H9 (cell line): ENCODE data around the gene GPR107. TPM values are rescaled to one million over a fixed set of nuclear protein-coding genes. Genes with fewer than 3 reads are reported as not detected.

Experiments used
- DNase-seq: peaks from one replicate; pipeline ENCODE4 v3.0.0-alpha.2; 2017
- H2AFZ ChIP-seq: one replicate; pipeline ENCODE4 v1.6.1; 2013; ENCODE audit warnings: mild to moderate bottlenecking, low read length, control low read depth, moderate library complexity
- H2AK5ac ChIP-seq: 2 replicates; pipeline ENCODE4 v1.6.1; 2013; ENCODE audit warnings: low read length, control low read depth, mixed read lengths; ENCODE audit not compliant: insufficient read length
- H2BK120ac ChIP-seq: one replicate; pipeline ENCODE4 v1.6.1; 2013; ENCODE audit warnings: low read depth, mild to moderate bottlenecking, low read length, control low read depth, inconsistent platforms; ENCODE audit not compliant: poor library complexity, severe bottlenecking
- H2BK12ac ChIP-seq: 2 replicates; pipeline ENCODE4 v1.6.1; 2013; ENCODE audit warnings: low read length, control low read depth, mixed read lengths, low read depth; ENCODE audit not compliant: insufficient read length
- H2BK15ac ChIP-seq: 2 replicates; pipeline ENCODE4 v1.6.1; 2013; ENCODE audit warnings: low read depth, low read length, control low read depth
- H2BK20ac ChIP-seq: one replicate; pipeline ENCODE4 v1.6.1; 2013; ENCODE audit warnings: low read depth, mild to moderate bottlenecking, low read length, control low read depth, inconsistent platforms; ENCODE audit not compliant: poor library complexity, severe bottlenecking
- H2BK5ac ChIP-seq: 2 replicates; pipeline ENCODE4 v1.6.1; 2013; ENCODE audit warnings: low read length, control low read depth, mixed read lengths; ENCODE audit not compliant: insufficient read length
- H3K14ac ChIP-seq: 2 replicates; pipeline ENCODE4 v1.6.1; 2013; ENCODE audit warnings: low read length, control low read depth; ENCODE audit not compliant: insufficient read depth
- H3K18ac ChIP-seq: 2 replicates; pipeline ENCODE4 v1.6.1; 2013; ENCODE audit warnings: low read depth, mild to moderate bottlenecking, mixed read lengths, low read length, control low read depth; ENCODE audit not compliant: insufficient read length
- H3K23ac ChIP-seq: 2 replicates; pipeline ENCODE4 v1.6.1; 2013; ENCODE audit warnings: low read length, control low read depth, mixed read lengths, low read depth; ENCODE audit not compliant: insufficient read length
- H3K23me2 ChIP-seq: 2 replicates; pipeline ENCODE4 v1.6.1; 2013; ENCODE audit warnings: low read depth, mild to moderate bottlenecking, mixed read lengths, low read length, control low read depth; ENCODE audit not compliant: insufficient read length, poor library complexity, severe bottlenecking
- H3K27ac ChIP-seq: 2 replicates; pipeline ENCODE4 v1.5.1; 2013; ENCODE audit warnings: low read length, control low read depth, mixed read lengths, low read depth; ENCODE audit not compliant: insufficient read length
- H3K27me3 ChIP-seq: 2 replicates; pipeline ENCODE4 v1.6.1; 2013; ENCODE audit warnings: low read length, control low read depth, inconsistent platforms; ENCODE audit not compliant: insufficient read depth
- H3K4ac ChIP-seq: 2 replicates; pipeline ENCODE4 v1.6.1; 2013; ENCODE audit warnings: low read depth, mild to moderate bottlenecking, control low read depth, inconsistent platforms, low read length, moderate library complexity
- H3K4me1 ChIP-seq: 2 replicates; pipeline ENCODE4 v1.6.1; 2013; ENCODE audit warnings: low read length, control low read depth, inconsistent platforms; ENCODE audit not compliant: insufficient read depth
- H3K4me2 ChIP-seq: 2 replicates; pipeline ENCODE4 v1.6.1; 2013; ENCODE audit warnings: low read length, control low read depth, mixed read lengths; ENCODE audit not compliant: insufficient read length, insufficient read depth
- H3K56ac ChIP-seq: 2 replicates; pipeline ENCODE4 v1.6.1; 2013; ENCODE audit warnings: low read depth, mild to moderate bottlenecking, mixed read lengths, low read length, control low read depth; ENCODE audit not compliant: insufficient read length
- H3K79me1 ChIP-seq: 2 replicates; pipeline ENCODE4 v1.6.1; 2013; ENCODE audit warnings: low read depth, mild to moderate bottlenecking, moderate library complexity, low read length, control low read depth, inconsistent platforms; ENCODE audit not compliant: insufficient read depth, poor library complexity, severe bottlenecking
- H3K79me2 ChIP-seq: 2 replicates; pipeline ENCODE4 v1.6.1; 2013; ENCODE audit warnings: low read length, control low read depth, inconsistent platforms; ENCODE audit not compliant: insufficient read depth
- H3K9ac ChIP-seq: 2 replicates; pipeline ENCODE4 v1.6.1; 2013; ENCODE audit warnings: low read length, control low read depth, mixed read lengths; ENCODE audit not compliant: insufficient read length; ENCODE audit errors: extremely low read depth
- H3K9me3 ChIP-seq: one replicate; pipeline ENCODE4 v1.6.1; 2013; ENCODE audit warnings: low read depth, low read length, inconsistent platforms; ENCODE audit not compliant: control insufficient read depth
- H3T11ph ChIP-seq: one replicate; pipeline ENCODE4 v1.6.1; 2013; ENCODE audit warnings: mild to moderate bottlenecking, low read length, control low read depth, inconsistent platforms
- H4K20me1 ChIP-seq: one replicate; pipeline ENCODE4 v1.6.1; 2013; ENCODE audit not compliant: control insufficient read depth, insufficient read length, insufficient read depth
- H4K5ac ChIP-seq: 2 replicates; pipeline ENCODE4 v1.6.1; 2013; ENCODE audit warnings: low read depth, mild to moderate bottlenecking, mixed read lengths, low read length, control low read depth; ENCODE audit not compliant: insufficient read length
- H4K8ac ChIP-seq: replicated peaks from 2 replicates; pipeline ENCODE4 v1.6.1; 2013; ENCODE audit warnings: low read length, control low read depth, mixed read lengths, low read depth; ENCODE audit not compliant: insufficient read length
- H4K91ac ChIP-seq: 2 replicates; pipeline ENCODE4 v1.6.1; 2013; ENCODE audit warnings: low read depth, mild to moderate bottlenecking, moderate library complexity, mixed read lengths, low read length, control low read depth; ENCODE audit not compliant: insufficient read length
- H3K27ac Mint-ChIP-seq, 3 experiments: 2 replicates in 2 of 3; 3 replicates in 1 of 3; pipeline ENCODE4 v1.8.0; 2020 to 2021; ENCODE audit warnings: mixed read lengths in 3 of 3, mild to moderate bottlenecking in 1 of 3, moderate library complexity in 1 of 3
- H3K27me3 Mint-ChIP-seq: 2 replicates; pipeline ENCODE4 v1.8.0; 2021; ENCODE audit warnings: low read depth, mild to moderate bottlenecking, moderate library complexity, mixed read lengths
- H3K36me3 Mint-ChIP-seq, 3 experiments: 2 replicates in 2 of 3; 3 replicates in 1 of 3; pipeline ENCODE4 v1.8.0; 2020 to 2021; ENCODE audit warnings: low read depth in 3 of 3, mixed read lengths in 3 of 3; ENCODE audit not compliant: insufficient read depth in 1 of 3
- H3K4me1 Mint-ChIP-seq, 2 experiments: 2 replicates each; pipeline ENCODE4 v1.8.0; 2020; ENCODE audit warnings: mixed read lengths in 2 of 2
- H3K4me3 Mint-ChIP-seq, 2 experiments: 2 replicates in 1 of 2; 3 replicates in 1 of 2; pipeline ENCODE4 v1.8.0; 2020 to 2021; ENCODE audit warnings: mild to moderate bottlenecking in 2 of 2, mixed read lengths in 2 of 2, moderate library complexity in 1 of 2
- H3K9me3 Mint-ChIP-seq, 2 experiments: 2 replicates in 1 of 2; 3 replicates in 1 of 2; pipeline ENCODE4 v1.8.0; 2020; ENCODE audit warnings: mild to moderate bottlenecking in 2 of 2, mixed read lengths in 2 of 2, moderate library complexity in 1 of 2
- WGBS: extraction: QIAGEN DNeasy Blood & Tissue Kit; methylation state at CpG from one replicate; pipeline ENCODE4 v1.1.7; 2013; ENCODE audit warnings: missing lambda C conversion rate, low lambda C conversion rate, mixed read lengths; ENCODE audit not compliant: insufficient read length; ENCODE audit errors: extremely low coverage; 5-methylcytosine and 5-hydroxymethylcytosine counted together
- total RNA-seq: library from RNA; stranded (reverse); gene quantifications from 2 replicates; pipeline ENCODE4 v1.2.1, GENCODE V29; 2021
- TF ChIP-seq, protein P1 (sequence below): fragments of 200-600 bp; sonication (generic); conservative IDR thresholded peaks from 3 replicates; pipeline ENCODE4 v1.8.0; 2021; ENCODE audit warnings: antibody characterized with exemption, mild to moderate bottlenecking

The GPR107 gene
- total RNA-seq, 1 experiment from 2014 or later: 38.0 TPM

DNA sequence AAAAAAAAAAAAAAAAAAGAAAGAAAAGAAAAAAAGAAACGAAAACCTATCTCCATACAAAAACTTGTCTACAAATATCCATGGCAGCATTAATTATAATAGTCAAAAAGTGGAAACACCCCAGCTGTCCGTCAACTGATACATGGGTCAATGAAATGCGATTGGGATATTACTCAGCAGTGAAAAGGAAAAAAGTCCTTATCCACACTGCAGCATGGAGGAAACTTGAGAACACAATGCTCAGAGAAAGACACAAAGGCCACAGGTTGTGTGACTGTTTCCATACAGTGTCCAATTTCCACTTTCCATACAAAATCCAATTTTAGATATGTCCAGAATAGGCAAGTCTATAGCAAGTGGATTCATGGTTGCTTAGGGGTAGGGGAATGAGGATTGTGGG is 94.2 kb downstream of the GPR107 start:
- H4K91ac ChIP-seq: no peak overlapping the region
- no peak overlapping the region for H3K14ac ChIP-seq
- H2AK5ac ChIP-seq: no peak overlapping the region
- no peak overlapping the region for H3K27ac ChIP-seq
- no peaks in the 10 kb centered on the region for H3K36me3 Mint-ChIP-seq
- H3K9me3 ChIP-seq: no peaks in the 10 kb centered on the region
- H3K79me2 ChIP-seq: no peaks in the 10 kb centered on the region
- no peaks in the 10 kb centered on the region for H3K23me2 ChIP-seq
- H3K4ac ChIP-seq: no peak overlapping the region
- no peak overlapping the region for H3K4me3 Mint-ChIP-seq
- no peak overlapping the region for H3K4me2 ChIP-seq
- no peak overlapping the region for H2BK5ac ChIP-seq
- H3K4me1 ChIP-seq: peaks cover 5% of the 10 kb centered on the region; the same call in 1 of the 2 replicates
- no peaks in the 10 kb centered on the region for H3K79me1 ChIP-seq
- no peaks in the 10 kb centered on the region for H3K27me3 ChIP-seq
- H3K9me3 Mint-ChIP-seq: no peaks in the 10 kb centered on the region
- H3K18ac ChIP-seq: no peak overlapping the region
- TF ChIP-seq, protein P1, sequence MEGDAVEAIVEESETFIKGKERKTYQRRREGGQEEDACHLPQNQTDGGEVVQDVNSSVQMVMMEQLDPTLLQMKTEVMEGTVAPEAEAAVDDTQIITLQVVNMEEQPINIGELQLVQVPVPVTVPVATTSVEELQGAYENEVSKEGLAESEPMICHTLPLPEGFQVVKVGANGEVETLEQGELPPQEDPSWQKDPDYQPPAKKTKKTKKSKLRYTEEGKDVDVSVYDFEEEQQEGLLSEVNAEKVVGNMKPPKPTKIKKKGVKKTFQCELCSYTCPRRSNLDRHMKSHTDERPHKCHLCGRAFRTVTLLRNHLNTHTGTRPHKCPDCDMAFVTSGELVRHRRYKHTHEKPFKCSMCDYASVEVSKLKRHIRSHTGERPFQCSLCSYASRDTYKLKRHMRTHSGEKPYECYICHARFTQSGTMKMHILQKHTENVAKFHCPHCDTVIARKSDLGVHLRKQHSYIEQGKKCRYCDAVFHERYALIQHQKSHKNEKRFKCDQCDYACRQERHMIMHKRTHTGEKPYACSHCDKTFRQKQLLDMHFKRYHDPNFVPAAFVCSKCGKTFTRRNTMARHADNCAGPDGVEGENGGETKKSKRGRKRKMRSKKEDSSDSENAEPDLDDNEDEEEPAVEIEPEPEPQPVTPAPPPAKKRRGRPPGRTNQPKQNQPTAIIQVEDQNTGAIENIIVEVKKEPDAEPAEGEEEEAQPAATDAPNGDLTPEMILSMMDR: no peak
- no peak overlapping the region for H2BK12ac ChIP-seq
- no peak overlapping the region for H3K23ac ChIP-seq
- no peak overlapping the region for H2BK120ac ChIP-seq
- no peak overlapping the region for H2AFZ ChIP-seq
- no peak overlapping the region for H2BK15ac ChIP-seq
- WGBS: no CpG with 5 or more reads among the region's 3 CpGs
- no peak overlapping the region for H2BK20ac ChIP-seq
- no peaks in the 10 kb centered on the region for H4K20me1 ChIP-seq
- no peak overlapping the region for H3K56ac ChIP-seq
- no peak overlapping the region for H4K8ac ChIP-seq
- peaks cover 17 to 22% of the 10 kb centered on the region in 2 experiments for H3K4me1 Mint-ChIP-seq
- no peak overlapping the region for H4K5ac ChIP-seq
- H3K9ac ChIP-seq: no peak overlapping the region
- DNase-seq: no peak
- no peak overlapping the region; a peak in 1 of 7 replicates for H3K27ac Mint-ChIP-seq
- H3T11ph ChIP-seq: no peak overlapping the region
- peaks cover 4% of the 10 kb centered on the region; the same call in 1 of the 2 replicates for H3K27me3 Mint-ChIP-seq
